Astrocyte of the spinal cord (primary cell): ENCODE results near the gene MYLK.

Experiments
- DNase-seq: peaks from one replicate; pipeline ENCODE4 v3.0.0; 2011; ENCODE audit warnings: low read depth, low spot score
- H3K4me3 ChIP-seq: 2 replicates; pipeline ENCODE4 v1.5.1; 2011; ENCODE audit warnings: low read depth, mild to moderate bottlenecking, low read length, moderate library complexity
- CTCF ChIP-seq: IDR thresholded peaks from 2 replicates; pipeline ENCODE4 v1.5.1; 2012; ENCODE audit warnings: low read depth, mild to moderate bottlenecking, low read length, inconsistent platforms
- in situ Hi-C: cut with HindIII; loops from 2 replicates; pipeline ENCODE4 v1.10.0; 2017; ENCODE audit warnings: low sequenced_read_pairs

MYLK gene

DNA sequence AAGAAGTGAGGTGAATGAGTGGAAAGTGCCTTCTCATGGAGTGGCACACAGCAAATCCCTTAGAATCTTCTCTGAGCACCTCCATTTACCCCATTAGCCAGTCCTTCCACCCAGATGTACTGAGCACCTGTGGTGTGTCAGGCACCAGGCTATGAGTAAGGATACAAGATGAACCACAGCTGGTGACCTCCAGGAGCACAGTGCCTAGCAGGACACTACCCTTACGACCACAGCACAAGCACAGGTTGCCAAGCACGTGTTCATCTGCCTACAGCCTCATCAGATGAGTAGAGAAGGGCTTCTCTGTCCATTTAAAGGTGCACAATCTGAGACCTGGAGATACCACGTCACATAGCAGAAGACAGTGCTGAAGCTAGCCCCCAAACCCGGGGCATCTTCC is 6.2 kb downstream of the MYLK start:
- in situ Hi-C loops = no loop called here
- no peak for TF ChIP-seq CTCF
- DNase-seq = no peak
- H3K4me3 ChIP-seq = no peak overlapping the region

DNA sequence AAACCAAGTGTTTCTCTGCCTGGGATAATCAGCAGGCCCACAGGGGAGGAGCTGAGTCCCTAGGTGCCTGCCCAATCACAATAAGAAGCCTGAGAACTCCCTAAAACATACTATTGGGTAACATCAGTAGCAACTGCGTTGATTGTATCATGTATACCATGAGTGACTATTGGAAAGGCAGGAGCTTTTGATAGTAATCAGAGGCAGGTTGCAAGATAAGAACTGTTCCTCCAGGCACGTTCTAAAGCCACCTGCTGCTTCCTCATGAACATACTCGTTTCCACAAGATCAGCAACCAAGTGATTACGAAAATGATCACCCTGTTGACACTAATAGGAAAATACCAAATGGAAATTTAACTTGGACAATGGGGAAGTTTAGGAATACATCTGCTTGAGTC is 6.7 kb downstream of the MYLK start:
- TF ChIP-seq CTCF = no peak
- DNase-seq = no peak
- in situ Hi-C loops = no loop called here
- no peak overlapping the region for H3K4me3 ChIP-seq

GRCh38 chr3:123876858-123877257 is 7.3 kb downstream of the MYLK start:
- TF ChIP-seq CTCF = no peak
- in situ Hi-C loops = no loop called here
- no peak overlapping the region for H3K4me3 ChIP-seq
- no peak for DNase-seq

- no peak for TF ChIP-seq CTCF
- no peak for DNase-seq
- H3K4me3 ChIP-seq = no peak overlapping the region
- in situ Hi-C loops = no loop called here
Observed at GRCh38 chr3:123872621-123873020, 11.5 kb downstream of the MYLK start.

DNA sequence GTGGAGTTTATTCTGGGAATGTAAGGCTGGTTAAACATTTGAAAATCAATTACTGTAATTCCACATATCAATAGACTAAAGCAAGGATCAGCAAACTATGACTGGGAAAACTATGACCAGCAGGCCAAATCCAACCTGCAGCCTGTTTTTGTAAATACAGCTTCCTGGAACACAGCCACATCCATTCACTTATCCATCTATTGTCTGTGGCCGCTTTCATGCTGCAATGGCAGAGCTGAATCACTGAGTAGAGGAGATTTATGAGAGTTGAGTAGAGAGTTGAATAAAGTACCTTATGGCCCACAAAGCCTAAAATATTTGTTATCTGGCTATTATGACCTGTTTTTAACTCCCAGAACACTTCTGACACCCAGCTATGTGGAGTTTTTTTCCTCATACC is 12.2 kb downstream of the MYLK start:
- DNase-seq = peak; percentile 67
- no peak for TF ChIP-seq CTCF
- no peak overlapping the region for H3K4me3 ChIP-seq
- in situ Hi-C loops = no loop called here

GRCh38 chr3:123870033-123870432 is 14.1 kb downstream of the MYLK start:
- in situ Hi-C loops = no loop called here
- no peak for TF ChIP-seq CTCF
- peak; percentile 32 for DNase-seq
- no peak overlapping the region for H3K4me3 ChIP-seq

GRCh38 chr3:123869165-123869564 is 15.0 kb downstream of the MYLK start:
- no peak for DNase-seq
- no peak for TF ChIP-seq CTCF
- no peak overlapping the region for H3K4me3 ChIP-seq
- in situ Hi-C loops = no loop called here
